HepG2 (cell line): ENCODE results near the gene L3MBTL1. TPM values are rescaled to one million over a fixed set of nuclear protein-coding genes. Genes with fewer than 3 reads are reported as not detected.

ENCODE experiments used
- ATAC-seq: fragments of 200-7000 bp; cut with Tn5 transposase; 3 replicates; pipeline ENCODE4 v1.9.1; 2020; ENCODE audit warnings: mild to moderate bottlenecking, moderate library complexity
- BruUV-seq: library from RNA; stranded (reverse); fragments of 400-500 nt; replicated peaks from 2 replicates; lab custom pipeline; 2021; lab: Mats Ljungman, UMichigan
- CTCF ChIA-PET: fragments of 300-600 bp; formaldehyde crosslinking; extraction: SDS; loops from one replicate; lab custom pipeline; 2021; ENCODE audit warnings: low total read pairs, inconsistent platforms, low intra/inter-chr PET ratio; lab: Yijun Ruan, JAX
- POLR2A ChIA-PET: fragments of 350-600 bp; sonication (Branson Sonifier 250); formaldehyde crosslinking; loops from one replicate; lab custom pipeline; 2020; ENCODE audit warnings: antibody characterized with exemption, inconsistent platforms; lab: Yijun Ruan, JAX
- DNase-seq: peaks from one replicate; pipeline ENCODE4 v3.0.0-alpha.2; 2015; ENCODE audit warnings: low spot score
- FAIRE-seq: peaks from 3 replicates; lab custom pipeline; 2011; peaks lifted over from hg19 to GRCh38; lab: Jason Lieb, UNC
- H2AFZ ChIP-seq: one replicate; pipeline ENCODE4 v1.6.1; 2011; ENCODE audit warnings: low read length, inconsistent platforms
- H3K27ac ChIP-seq: fragments of 300-600 bp; 3 replicates; pipeline ENCODE4 v1.8.0; 2011; ENCODE audit warnings: mixed run types, mild to moderate bottlenecking, mixed read lengths, low read length, inconsistent platforms; ENCODE audit not compliant: insufficient read depth; ENCODE audit errors: extremely low read length
- H3K27me3 ChIP-seq, 2 experiments: fragments of 200-600 bp in 1 of 2; 2 replicates in 1 of 2; 3 replicates in 1 of 2; pipeline versions ENCODE4 v1.6.0 to v1.8.0; 2011; ENCODE audit warnings: low read length in 2 of 2, mild to moderate bottlenecking in 2 of 2, moderate library complexity in 2 of 2, inconsistent platforms in 1 of 2; ENCODE audit not compliant: insufficient read depth in 2 of 2, control insufficient read depth in 1 of 2
- H3K36me3 ChIP-seq, 2 experiments: fragments of 200-600 bp in 1 of 2; replicated peaks in 1 of 2; 2 replicates in 1 of 2; 3 replicates in 1 of 2; pipeline versions ENCODE4 v1.5.1 to v1.8.0; 2011; ENCODE audit warnings: low read length in 2 of 2, inconsistent platforms in 1 of 2; ENCODE audit not compliant: insufficient read depth in 2 of 2, control insufficient read depth in 1 of 2
- H3K4me1 ChIP-seq: 2 replicates; pipeline ENCODE4 v1.5.1; 2012; ENCODE audit warnings: low read length, inconsistent platforms; ENCODE audit not compliant: insufficient read depth
- H3K4me2 ChIP-seq: 2 replicates; pipeline ENCODE4 v1.6.0; 2011; ENCODE audit warnings: low read depth, low read length, inconsistent platforms
- H3K4me3 ChIP-seq, 3 experiments: fragments of 200-600 bp in 1 of 3; sonication (generic), shearing (Covaris generic) in 1 of 3; replicated peaks in 1 of 3; 2 replicates each; pipeline ENCODE4 v1.5.1; 2011 to 2016; ENCODE audit warnings: low read length in 3 of 3, inconsistent platforms in 2 of 3, low read depth in 2 of 3, mild to moderate bottlenecking in 2 of 3, control low read depth in 1 of 3, mixed read lengths in 1 of 3; ENCODE audit not compliant: insufficient read depth in 1 of 3
- H3K79me2 ChIP-seq: one replicate; pipeline ENCODE4 v1.6.1; 2011; ENCODE audit warnings: low read length, inconsistent platforms; ENCODE audit not compliant: insufficient read depth
- H3K9ac ChIP-seq: 2 replicates; pipeline ENCODE4 v1.6.0; 2011; ENCODE audit warnings: mild to moderate bottlenecking, low read depth, low read length, inconsistent platforms; ENCODE audit not compliant: insufficient read depth
- H3K9me3 ChIP-seq: 2 replicates; pipeline ENCODE4 v1.5.1; 2012; ENCODE audit warnings: mild to moderate bottlenecking, low read length
- H4K20me1 ChIP-seq: 2 replicates; pipeline ENCODE4 v1.6.0; 2011; ENCODE audit warnings: inconsistent platforms, mild to moderate bottlenecking, low read length, moderate library complexity; ENCODE audit not compliant: insufficient read depth
- BHLHE40 ChIP-seq: IDR thresholded peaks from 2 replicates; pipeline ENCODE4 v1.6.1; 2011; ENCODE audit warnings: low read length, improper control_type of control experiment
- ELF3 ChIP-seq: IDR thresholded peaks from 2 replicates; pipeline ENCODE4 v1.6.1; 2016; ENCODE audit warnings: missing genetic modification reagents, missing compliant biosample characterization
- HCFC1 ChIP-seq: fragments of 150-350 bp; IDR thresholded peaks from 2 replicates; pipeline ENCODE4 v1.6.1; 2014; ENCODE audit warnings: low read depth, low read length
- KDM5B ChIP-seq: sonication (generic); formaldehyde crosslinking; IDR thresholded peaks from 2 replicates; pipeline ENCODE4 v1.4.0; 2020; ENCODE audit warnings: missing genetic modification reagents, mild to moderate bottlenecking, borderline replicate concordance
- KLF12 ChIP-seq: sonication (generic); formaldehyde crosslinking; IDR thresholded peaks from 2 replicates; pipeline ENCODE4 v1.4.0; 2020; ENCODE audit warnings: missing genetic modification reagents, borderline replicate concordance
- MED8 ChIP-seq: sonication (generic); formaldehyde crosslinking; IDR thresholded peaks from 2 replicates; pipeline ENCODE4 v1.8.1; 2023; ENCODE audit warnings: mild to moderate bottlenecking, missing genetic modification reagents; ENCODE audit not compliant: insufficient replicate concordance
- MTA1 ChIP-seq: sonication (generic); formaldehyde crosslinking; IDR thresholded peaks from 2 replicates; pipeline ENCODE4 v1.4.0; 2020; ENCODE audit warnings: missing genetic modification reagents, mild to moderate bottlenecking, borderline replicate concordance
- PHF21A ChIP-seq: sonication (generic); formaldehyde crosslinking; IDR thresholded peaks from 2 replicates; pipeline ENCODE4 v1.5.0; 2020; ENCODE audit warnings: mild to moderate bottlenecking, missing genetic modification reagents
- TEAD3 ChIP-seq: optimal IDR thresholded peaks from 2 replicates; pipeline ENCODE3; 2016; ENCODE audit warnings: borderline replicate concordance
- ZNF160 ChIP-seq: sonication (generic); formaldehyde crosslinking; IDR thresholded peaks from 2 replicates; pipeline ENCODE4 v1.8.0; 2022; ENCODE audit warnings: mild to moderate bottlenecking, inconsistent platforms, missing genetic modification reagents
- ZNF34 ChIP-seq: sonication (generic); formaldehyde crosslinking; IDR thresholded peaks from 2 replicates; pipeline ENCODE4 v1.4.0; 2020; ENCODE audit warnings: mild to moderate bottlenecking, missing genetic modification reagents, borderline replicate concordance
- ZNF562 ChIP-seq: sonication (generic); formaldehyde crosslinking; IDR thresholded peaks from 2 replicates; pipeline ENCODE4 v1.8.0; 2022; ENCODE audit warnings: missing genetic modification reagents, borderline replicate concordance
- ZNF83 ChIP-seq: sonication (generic); formaldehyde crosslinking; IDR thresholded peaks from 2 replicates; pipeline ENCODE4 v1.4.0; 2020; ENCODE audit warnings: missing genetic modification reagents, mild to moderate bottlenecking, borderline replicate concordance
- WGBS: methylation state at CpG from one replicate; pipeline ENCODE4 v1.1.6; 2017; ENCODE audit warnings: low lambda C conversion rate; 5-methylcytosine and 5-hydroxymethylcytosine counted together
- in situ Hi-C: cut with HindIII; loops from 2 replicates; pipeline ENCODE4 v1.10.0; 2017; ENCODE audit warnings: low pct_unique_long_range_greater_than_20kb; ENCODE audit not compliant: extremely low pct_ligation_motif_present
- intact Hi-C: fragments of 100-400 bp; cut with micrococcal nuclease; formaldehyde crosslinking; loops from one replicate; pipeline ENCODE4 v1.10.0; 2022; ENCODE audit not compliant: unreplicated experiment
- polyA plus RNA-seq, 8 experiments: library from polyadenylated mRNA; depleted of rRNA in 3 of 8; stranded (reverse) in 7 of 8; unstranded in 1 of 8; fragments of >200 nt; fragmentation: Illumina TruSeq in 4 of 8; extraction: Trizol in 4 of 8; gene quantifications; 2 replicates each; pipeline versions ENCODE4 v1.2.1 to v1.2.3, GENCODE V29; 2011 to 2016; ENCODE audit warnings: low read depth in 4 of 8, missing spikeins in 1 of 8, mixed read lengths in 1 of 8; ENCODE audit not compliant: insufficient read depth in 1 of 8
- total RNA-seq, 5 experiments: library from RNA; depleted of rRNA; stranded (reverse); fragments of >200 nt; fragmentation: Illumina TruSeq; extraction: Trizol; gene quantifications; 2 replicates each; pipeline ENCODE4 v1.2.3, GENCODE V29; 2016; ENCODE audit warnings: low read depth in 1 of 5
- TF ChIP-seq, protein P1 (sequence below): sonication (generic); formaldehyde crosslinking; conservative IDR thresholded peaks from 2 replicates; pipeline ENCODE4 v1.8.0; 2022; ENCODE audit warnings: low read depth, missing genetic modification reagents
- TF ChIP-seq, protein P2 (sequence below): sonication (generic); formaldehyde crosslinking; IDR thresholded peaks from one replicate; pipeline ENCODE4 v1.5.1; 2020; ENCODE audit warnings: mild to moderate bottlenecking, missing genetic modification reagents; ENCODE audit errors: not compliant biosample characterization

Gene L3MBTL1
- total and polyA plus RNA-seq, 2 of the 13 experiments (the other 11 are each of a cell fraction or from before 2014, with no cell fraction given) = 9.0 to 17.8 TPM

DNA sequence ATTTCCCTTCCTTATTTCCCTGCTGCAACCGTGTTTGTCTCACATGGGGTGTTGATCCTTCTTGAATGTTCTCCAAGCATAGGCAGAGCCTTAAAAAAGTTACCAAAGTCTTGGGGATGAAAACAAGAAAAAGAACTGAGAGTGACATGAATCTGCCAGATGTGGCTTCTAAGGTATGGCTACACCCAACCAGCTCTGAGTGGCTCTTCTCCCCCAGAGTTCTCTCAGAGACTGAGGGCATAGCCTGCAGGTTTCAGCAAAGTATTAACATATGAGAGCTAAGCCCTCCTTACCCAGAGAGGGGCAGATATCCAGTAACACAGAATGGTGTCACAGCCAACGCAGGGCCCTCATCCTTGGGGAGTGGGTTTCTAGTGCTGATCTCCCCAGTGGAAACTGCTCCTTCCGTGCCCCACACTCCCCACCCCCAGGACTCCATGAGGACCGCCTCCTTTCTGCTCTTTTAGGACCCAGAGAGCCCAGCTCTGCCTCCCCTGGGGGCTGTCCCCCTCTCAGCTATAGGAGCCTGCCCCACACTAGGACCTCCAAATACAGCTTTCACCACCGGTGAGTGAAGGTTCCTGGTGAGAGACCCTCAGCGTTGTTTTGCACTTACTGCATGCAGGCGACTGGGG is 28.0 kb downstream of the L3MBTL1 start:
- ATAC-seq (no peak), FAIRE-seq (no peak), DNase-seq (no peak)
- 68% methylated on average over 7 of the region's 7 CpGs for WGBS
- H3K4me2 ChIP-seq = no peak overlapping the region; the same call in 1 of the 2 replicates
- H3K27me3 ChIP-seq = no peaks in the 10 kb centered on the region; a peak in 1 of 5 replicates
- H3K79me2 ChIP-seq = no peaks in the 10 kb centered on the region
- peaks cover 55% of the 10 kb centered on the region for H3K4me1 ChIP-seq
- in situ Hi-C loops = loop anchor here (5.0 kb wide), 1 partner anchor 157 kb away; no protein-coding TSS in a partner anchor
- no peak overlapping the region for H3K27ac ChIP-seq
- TF ChIP-seq MED8 (CRISPR knock-in tag) (peak; percentile 35), TEAD3 (CRISPR knock-in tag) (no peak), ELF3 (0 out of 2 replicates have a peak, but pooled peaks have one; percentile 14), MTA1 (0 out of 2 replicates have a peak, but pooled peaks have one; percentile 4), ZNF160 (CRISPR knock-in tag) (no peak), KDM5B (CRISPR knock-in tag) (no peak), ZNF34 (CRISPR knock-in tag) (no peak), ZNF83 (CRISPR knock-in tag) (no peak), ZNF562 (CRISPR knock-in tag) (no peak), BHLHE40 (no peak), HCFC1 (no peak), PHF21A (CRISPR knock-in tag) (0 out of 2 replicates have a peak, but pooled peaks have one; percentile 32), KLF12 (CRISPR knock-in tag) (no peak)
- TF ChIP-seq, protein P1, sequence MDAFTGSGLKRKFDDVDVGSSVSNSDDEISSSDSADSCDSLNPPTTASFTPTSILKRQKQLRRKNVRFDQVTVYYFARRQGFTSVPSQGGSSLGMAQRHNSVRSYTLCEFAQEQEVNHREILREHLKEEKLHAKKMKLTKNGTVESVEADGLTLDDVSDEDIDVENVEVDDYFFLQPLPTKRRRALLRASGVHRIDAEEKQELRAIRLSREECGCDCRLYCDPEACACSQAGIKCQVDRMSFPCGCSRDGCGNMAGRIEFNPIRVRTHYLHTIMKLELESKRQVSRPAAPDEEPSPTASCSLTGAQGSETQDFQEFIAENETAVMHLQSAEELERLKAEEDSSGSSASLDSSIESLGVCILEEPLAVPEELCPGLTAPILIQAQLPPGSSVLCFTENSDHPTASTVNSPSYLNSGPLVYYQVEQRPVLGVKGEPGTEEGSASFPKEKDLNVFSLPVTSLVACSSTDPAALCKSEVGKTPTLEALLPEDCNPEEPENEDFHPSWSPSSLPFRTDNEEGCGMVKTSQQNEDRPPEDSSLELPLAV (CRISPR knock-in tag) = no peak
- TF ChIP-seq, protein P2, sequence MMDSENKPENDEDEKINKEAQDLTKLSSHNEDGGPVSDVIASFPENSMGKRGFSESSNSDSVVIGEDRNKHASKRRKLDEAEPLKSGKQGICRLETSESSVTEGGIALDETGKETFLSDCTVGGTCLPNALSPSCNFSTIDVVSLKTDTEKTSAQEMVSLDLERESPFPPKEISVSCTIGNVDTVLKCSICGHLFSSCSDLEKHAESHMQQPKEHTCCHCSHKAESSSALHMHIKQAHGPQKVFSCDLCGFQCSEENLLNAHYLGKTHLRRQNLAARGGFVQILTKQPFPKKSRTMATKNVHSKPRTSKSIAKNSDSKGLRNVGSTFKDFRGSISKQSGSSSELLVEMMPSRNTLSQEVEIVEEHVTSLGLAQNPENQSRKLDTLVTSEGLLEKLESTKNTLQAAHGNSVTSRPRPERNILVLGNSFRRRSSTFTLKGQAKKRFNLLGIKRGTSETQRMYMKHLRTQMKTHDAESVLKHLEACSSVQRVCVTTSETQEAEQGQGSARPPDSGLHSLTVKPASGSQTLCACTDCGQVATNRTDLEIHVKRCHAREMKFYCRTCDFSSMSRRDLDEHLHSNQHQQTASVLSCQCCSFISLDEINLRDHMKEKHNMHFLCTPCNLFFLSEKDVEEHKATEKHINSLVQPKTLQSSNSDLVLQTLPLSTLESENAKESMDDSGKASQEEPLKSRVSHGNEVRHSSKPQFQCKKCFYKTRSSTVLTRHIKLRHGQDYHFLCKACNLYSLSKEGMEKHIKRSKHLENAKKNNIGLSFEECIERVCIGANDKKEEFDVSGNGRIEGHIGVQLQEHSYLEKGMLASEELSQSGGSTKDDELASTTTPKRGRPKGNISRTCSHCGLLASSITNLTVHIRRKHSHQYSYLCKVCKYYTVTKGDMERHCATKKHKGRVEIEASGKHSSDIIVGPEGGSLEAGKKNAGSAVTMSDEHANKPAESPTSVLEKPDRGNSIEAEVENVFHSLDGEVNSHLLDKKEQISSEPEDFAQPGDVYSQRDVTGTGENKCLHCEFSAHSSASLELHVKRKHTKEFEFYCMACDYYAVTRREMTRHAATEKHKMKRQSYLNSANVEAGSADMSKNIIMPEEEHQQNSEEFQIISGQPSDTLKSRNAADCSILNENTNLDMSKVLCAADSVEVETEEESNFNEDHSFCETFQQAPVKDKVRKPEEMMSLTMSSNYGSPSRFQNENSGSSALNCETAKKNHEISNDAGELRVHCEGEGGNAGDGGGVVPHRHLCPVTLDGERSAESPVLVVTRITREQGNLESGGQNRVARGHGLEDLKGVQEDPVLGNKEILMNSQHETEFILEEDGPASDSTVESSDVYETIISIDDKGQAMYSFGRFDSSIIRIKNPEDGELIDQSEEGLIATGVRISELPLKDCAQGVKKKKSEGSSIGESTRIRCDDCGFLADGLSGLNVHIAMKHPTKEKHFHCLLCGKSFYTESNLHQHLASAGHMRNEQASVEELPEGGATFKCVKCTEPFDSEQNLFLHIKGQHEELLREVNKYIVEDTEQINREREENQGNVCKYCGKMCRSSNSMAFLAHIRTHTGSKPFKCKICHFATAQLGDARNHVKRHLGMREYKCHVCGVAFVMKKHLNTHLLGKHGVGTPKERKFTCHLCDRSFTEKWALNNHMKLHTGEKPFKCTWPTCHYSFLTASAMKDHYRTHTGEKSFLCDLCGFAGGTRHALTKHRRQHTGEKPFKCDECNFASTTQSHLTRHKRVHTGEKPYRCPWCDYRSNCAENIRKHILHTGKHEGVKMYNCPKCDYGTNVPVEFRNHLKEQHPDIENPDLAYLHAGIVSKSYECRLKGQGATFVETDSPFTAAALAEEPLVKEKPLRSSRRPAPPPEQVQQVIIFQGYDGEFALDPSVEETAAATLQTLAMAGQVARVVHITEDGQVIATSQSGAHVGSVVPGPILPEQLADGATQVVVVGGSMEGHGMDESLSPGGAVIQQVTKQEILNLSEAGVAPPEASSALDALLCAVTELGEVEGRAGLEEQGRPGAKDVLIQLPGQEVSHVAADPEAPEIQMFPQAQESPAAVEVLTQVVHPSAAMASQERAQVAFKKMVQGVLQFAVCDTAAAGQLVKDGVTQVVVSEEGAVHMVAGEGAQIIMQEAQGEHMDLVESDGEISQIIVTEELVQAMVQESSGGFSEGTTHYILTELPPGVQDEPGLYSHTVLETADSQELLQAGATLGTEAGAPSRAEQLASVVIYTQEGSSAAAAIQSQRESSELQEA (CRISPR knock-in tag) = peak; percentile 8
- intact Hi-C loops = no loop called here
- no peak overlapping the region for H3K9ac ChIP-seq
- BruUV-seq = no TSS peak
- H4K20me1 ChIP-seq = no peaks in the 10 kb centered on the region
- H3K36me3 ChIP-seq = peaks cover 0 to 4% of the 10 kb centered on the region in 2 experiments; a peak in 2 of 5 replicates
- H2AFZ ChIP-seq = no peak overlapping the region
- ChIA-PET CTCF (no interaction called here), POLR2A (interaction anchor here (1.1 to 12.5 kb wide), 5 partner anchors 22 to 118 kb away, joined by 3 to 224 read pairs (median 4); partner anchors contain the start of genes SGK2 and SRSF6)
- H3K9me3 ChIP-seq = no peaks in the 10 kb centered on the region
- no peak overlapping the region for H3K4me3 ChIP-seq
